NB4 (cell line): Measurements from ENCODE around the gene MGAT4B.

Experiments used
- DNase-seq: peaks from one replicate; pipeline ENCODE4 v3.0.0; 2010; ENCODE audit warnings: low read depth
- H3K4me3 ChIP-seq: one replicate; pipeline ENCODE4 v1.5.1; 2011; ENCODE audit warnings: mild to moderate bottlenecking, low read depth, low read length, moderate library complexity
- MYC ChIP-seq: IDR thresholded peaks from 2 replicates; pipeline ENCODE4 v1.6.1; 2011; ENCODE audit warnings: low read depth, low read length
- POLR2A ChIP-seq: IDR thresholded peaks from 2 replicates; pipeline ENCODE4 v1.6.1; 2011; ENCODE audit warnings: mild to moderate bottlenecking; ENCODE audit not compliant: insufficient read length; ENCODE audit errors: extremely low read depth
- TF ChIP-seq, protein P1 (sequence below): IDR thresholded peaks from 2 replicates; pipeline ENCODE4 v1.6.1; 2011; ENCODE audit warnings: low read depth, low read length
- TF ChIP-seq, protein P2 (sequence below): IDR thresholded peaks from one replicate; pipeline ENCODE4 v1.5.1; 2012; ENCODE audit warnings: low read depth, low read length

The MGAT4B gene

DNA sequence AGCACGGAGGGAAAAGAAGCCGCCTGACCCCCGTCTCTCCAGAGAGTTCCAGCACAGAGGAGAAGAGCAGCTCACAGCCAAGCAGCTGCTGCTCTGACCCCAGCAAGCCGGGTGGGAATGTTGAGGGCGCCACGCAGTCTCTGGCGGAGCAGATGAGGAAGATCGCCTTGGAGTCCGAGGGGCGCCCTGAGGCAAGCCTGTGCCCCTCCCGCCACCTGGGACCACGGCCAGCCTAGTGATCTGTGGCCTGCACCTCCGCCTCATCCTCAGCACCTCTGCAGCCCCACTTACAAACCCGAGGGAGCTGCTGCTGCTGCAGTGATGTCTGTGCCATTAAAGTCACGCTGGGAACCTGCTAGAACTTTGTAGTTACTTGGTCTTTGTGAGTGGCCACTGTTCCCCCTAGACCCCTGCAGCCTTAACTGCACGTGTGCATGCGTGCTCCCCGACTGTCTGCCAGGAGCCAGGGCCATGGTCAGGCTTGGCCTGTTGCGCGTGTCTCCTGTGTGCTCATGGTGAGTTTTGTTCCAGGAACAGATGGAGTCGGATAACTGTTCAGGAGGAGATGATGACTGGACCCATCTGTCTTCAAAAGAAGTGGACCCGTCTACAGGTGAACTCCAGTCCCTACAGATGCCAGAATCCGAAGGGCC is 26.5 kb upstream of the MGAT4B start:
- no peak overlapping the region for H3K4me3 ChIP-seq
- no peak for DNase-seq
- no peak for TF ChIP-seq MYC

DNA sequence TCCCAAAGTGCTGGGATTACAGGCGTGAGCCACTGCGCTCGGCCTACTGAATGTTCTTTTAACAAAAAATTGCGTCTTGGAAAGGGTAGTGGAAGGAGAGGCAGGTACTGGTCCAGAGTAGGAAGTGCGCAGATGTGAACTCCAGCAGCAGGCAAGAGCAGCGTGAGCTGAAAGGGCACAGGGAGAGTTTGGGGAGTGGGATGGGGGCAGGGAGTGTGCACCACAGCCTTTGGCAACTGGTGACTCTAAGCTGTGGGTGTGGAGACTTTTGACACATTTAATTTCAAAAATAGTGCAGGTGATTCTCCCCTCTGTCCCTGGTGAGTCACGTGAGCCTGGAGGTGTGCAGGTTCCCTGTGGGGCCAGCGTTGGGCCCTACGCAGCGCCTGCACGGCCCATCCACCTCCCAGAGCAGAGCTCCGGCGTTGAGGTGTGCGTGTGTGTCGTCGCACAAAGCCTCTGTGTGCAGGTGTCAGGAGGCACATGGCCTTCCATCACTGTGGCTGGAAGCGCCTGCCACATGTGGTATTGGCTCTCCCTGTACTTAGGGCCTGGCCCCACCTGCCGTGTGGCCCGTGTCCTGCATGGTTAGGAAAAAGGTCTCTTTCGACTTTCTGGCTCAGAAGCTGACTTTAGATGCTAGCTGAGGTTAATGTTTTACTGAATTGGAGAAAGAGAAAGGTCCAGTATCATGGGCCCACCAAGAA is 25.5 kb upstream of the MGAT4B start:
- no peak overlapping the region for H3K4me3 ChIP-seq
- TF ChIP-seq MYC (no peak), POLR2A (no peak)
- TF ChIP-seq, protein P1, sequence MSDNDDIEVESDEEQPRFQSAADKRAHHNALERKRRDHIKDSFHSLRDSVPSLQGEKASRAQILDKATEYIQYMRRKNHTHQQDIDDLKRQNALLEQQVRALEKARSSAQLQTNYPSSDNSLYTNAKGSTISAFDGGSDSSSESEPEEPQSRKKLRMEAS = no peak
- TF ChIP-seq, protein P2, sequence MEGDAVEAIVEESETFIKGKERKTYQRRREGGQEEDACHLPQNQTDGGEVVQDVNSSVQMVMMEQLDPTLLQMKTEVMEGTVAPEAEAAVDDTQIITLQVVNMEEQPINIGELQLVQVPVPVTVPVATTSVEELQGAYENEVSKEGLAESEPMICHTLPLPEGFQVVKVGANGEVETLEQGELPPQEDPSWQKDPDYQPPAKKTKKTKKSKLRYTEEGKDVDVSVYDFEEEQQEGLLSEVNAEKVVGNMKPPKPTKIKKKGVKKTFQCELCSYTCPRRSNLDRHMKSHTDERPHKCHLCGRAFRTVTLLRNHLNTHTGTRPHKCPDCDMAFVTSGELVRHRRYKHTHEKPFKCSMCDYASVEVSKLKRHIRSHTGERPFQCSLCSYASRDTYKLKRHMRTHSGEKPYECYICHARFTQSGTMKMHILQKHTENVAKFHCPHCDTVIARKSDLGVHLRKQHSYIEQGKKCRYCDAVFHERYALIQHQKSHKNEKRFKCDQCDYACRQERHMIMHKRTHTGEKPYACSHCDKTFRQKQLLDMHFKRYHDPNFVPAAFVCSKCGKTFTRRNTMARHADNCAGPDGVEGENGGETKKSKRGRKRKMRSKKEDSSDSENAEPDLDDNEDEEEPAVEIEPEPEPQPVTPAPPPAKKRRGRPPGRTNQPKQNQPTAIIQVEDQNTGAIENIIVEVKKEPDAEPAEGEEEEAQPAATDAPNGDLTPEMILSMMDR = no peak
- DNase-seq = no peak

DNA sequence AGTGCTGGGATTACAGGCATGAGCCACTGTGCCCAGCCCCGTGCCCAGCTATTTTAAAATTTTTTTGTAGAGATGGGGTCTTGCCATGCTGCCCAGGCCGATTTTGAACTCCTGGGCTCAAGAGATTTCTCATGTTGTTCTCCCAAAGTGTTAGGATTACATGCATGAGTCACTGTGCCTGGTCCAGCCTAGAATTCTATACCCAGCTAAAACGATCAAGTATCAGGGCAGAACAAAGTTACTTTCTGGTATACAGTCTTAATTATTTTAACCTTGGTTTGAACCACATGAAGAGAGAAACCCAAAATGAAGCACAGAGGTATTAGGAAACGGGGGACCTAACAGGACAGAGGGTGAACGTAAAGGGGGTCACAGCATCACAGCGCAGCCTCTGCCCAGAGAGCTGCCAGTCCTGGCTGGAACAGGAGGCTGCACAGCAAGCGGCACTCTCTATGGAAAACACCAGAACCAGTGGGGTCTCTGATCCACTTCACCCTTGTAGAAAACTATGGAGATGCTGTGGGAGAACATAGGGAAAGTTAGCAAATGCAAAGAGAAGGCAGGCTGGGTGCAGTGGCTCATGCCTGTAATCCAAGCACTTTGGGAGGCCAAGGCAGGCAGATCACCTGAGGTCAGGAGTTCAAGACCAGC is 24.3 kb upstream of the MGAT4B start:
- H3K4me3 ChIP-seq = no peak overlapping the region
- TF ChIP-seq, protein P1 = no peak
- TF ChIP-seq, protein P2 = no peak
- TF ChIP-seq MYC (no peak), POLR2A (no peak)
- no peak for DNase-seq

DNA sequence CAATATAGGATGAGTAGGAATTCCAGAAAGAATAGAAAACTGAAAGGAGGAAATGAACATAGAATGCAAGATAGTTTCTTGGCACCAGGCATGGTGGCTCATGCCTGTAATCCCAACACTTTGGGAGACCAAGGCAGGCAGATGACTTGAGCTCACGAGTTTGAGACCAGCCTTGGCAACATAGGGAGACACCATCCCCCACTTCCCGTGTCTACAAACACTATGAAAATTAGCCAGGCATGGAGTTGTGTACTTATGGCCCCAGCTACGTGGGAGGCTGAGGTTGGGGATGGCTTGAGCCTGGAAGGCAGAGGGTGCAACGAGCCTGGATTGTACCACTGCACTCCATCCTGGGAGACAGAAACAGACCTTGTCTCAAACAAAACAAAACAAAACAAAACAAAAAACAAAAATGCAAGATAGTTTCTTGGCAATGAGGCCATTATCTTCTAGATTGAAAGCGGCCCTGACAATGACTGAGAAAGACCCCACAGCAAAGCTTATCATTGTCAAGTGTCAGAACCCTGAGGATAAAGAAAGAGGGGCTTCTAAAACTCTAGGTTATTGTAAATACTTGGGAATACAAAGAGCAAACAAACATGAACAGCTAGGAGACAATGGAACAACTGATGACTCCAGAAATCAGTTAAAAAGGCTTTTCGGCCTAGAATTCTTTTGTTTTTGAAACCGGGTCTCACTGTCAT is 23.2 kb upstream of the MGAT4B start:
- DNase-seq = no peak
- no peak overlapping the region for H3K4me3 ChIP-seq
- TF ChIP-seq, protein P2 = no peak
- TF ChIP-seq, protein P1 = no peak
- TF ChIP-seq POLR2A (no peak), MYC (no peak)

GRCh38 chr5:179828756-179829421 is 22.2 kb upstream of the MGAT4B start:
- no peak overlapping the region for H3K4me3 ChIP-seq
- TF ChIP-seq, protein P1 = no peak
- TF ChIP-seq POLR2A (no peak), MYC (no peak)
- TF ChIP-seq, protein P2 = no peak
- DNase-seq = no peak
